Measurements from ENCODE around the gene TM2D3. TPM values are rescaled to one million over a fixed set of nuclear protein-coding genes. Genes with fewer than 3 reads are reported as not detected.

Gene TM2D3
- total and polyA plus RNA-seq, 8 donors: 20.4 to 128 (median 46.2) TPM

GRCh38 chr15:101686718-101687117 lies 34.5 kb upstream of the TM2D3 start:
- no peak overlapping the region for H3K4me3 ChIP-seq
- no peak for TF ChIP-seq CTCF (IDR thresholded peaks at IDR 0.05)
- no peak for TF ChIP-seq POLR2AphosphoS5 (IDR thresholded peaks at IDR 0.05)
- TF ChIP-seq EP300 (IDR thresholded peaks at IDR 0.05): no peak
- TF ChIP-seq POLR2A (IDR thresholded peaks at IDR 0.05): no peak
- H3K4me1 ChIP-seq: no peaks in the 10 kb centered on the region
- 79 to 96% (median 88%) methylated on average over 2 of the region's 2 CpGs for WGBS, 5 donors
- intact Hi-C loops (cut with DNase I; ENCODE audit: low total_unique reads): no loop called here
- DNase-seq: no peak
- H3K27ac ChIP-seq: no peak overlapping the region
- no peaks in the 10 kb centered on the region for H3K9me3 ChIP-seq
- peaks cover 12 to 85% (median 78%) of the 10 kb centered on the region in 4 donors for H3K36me3 ChIP-seq
- H3K27me3 ChIP-seq: no peaks in the 10 kb centered on the region

GRCh38 chr15:101684877-101685276 lies 32.7 kb upstream of the TM2D3 start:
- intact Hi-C loops (cut with DNase I; ENCODE audit: low total_unique reads): no loop called here
- Histone ChIP-seq H3K27ac (no peak overlapping the region), H3K27me3 (no peaks in the 10 kb centered on the region), H3K36me3 (peaks cover 13 to 89% (median 76%) of the 10 kb centered on the region in 4 donors), H3K4me1 (no peaks in the 10 kb centered on the region), H3K4me3 (no peak overlapping the region), H3K9me3 (no peaks in the 10 kb centered on the region)
- DNase-seq: no peak
- 90 to 94% (median 93%) methylated on average over 3 of the region's 3 CpGs for whole genome bisulfite sequencing, 5 donors
- TF ChIP-seq CTCF (IDR thresholded peaks at IDR 0.05) (no peak), POLR2AphosphoS5 (IDR thresholded peaks at IDR 0.05) (no peak), POLR2A (IDR thresholded peaks at IDR 0.05) (no peak), EP300 (IDR thresholded peaks at IDR 0.05) (no peak)

- TF ChIP-seq CTCF (IDR thresholded peaks at IDR 0.05) (no peak), POLR2AphosphoS5 (IDR thresholded peaks at IDR 0.05) (peak in 1 of 3 donors; percentile 57)
- H3K4me1 ChIP-seq: no peaks in the 10 kb centered on the region
- no peaks in the 10 kb centered on the region for H3K9me3 ChIP-seq
- 58 to 78% (median 69%) methylated on average over 1 of the region's 1 CpG for WGBS, 5 donors
- H3K4me3 ChIP-seq: no peak overlapping the region
- DNase-seq: peak in 1 of 2 donors; percentile 31
- H3K27me3 ChIP-seq: no peaks in the 10 kb centered on the region
- peaks cover 15 to 89% (median 74%) of the 10 kb centered on the region in 4 donors for H3K36me3 ChIP-seq
- intact Hi-C loops (cut with DNase I; ENCODE audit: low total_unique reads): no loop called here
- H3K27ac ChIP-seq: no peak overlapping the region
Observed at GRCh38 chr15:101684384-101684783, 32.2 kb upstream of the TM2D3 start.

GRCh38 chr15:101679806-101680205 lies 27.6 kb upstream of the TM2D3 start:
- Histone ChIP-seq H3K36me3 (peaks cover 20 to 79% (median 72%) of the 10 kb centered on the region in 4 donors), H3K4me1 (no peaks in the 10 kb centered on the region), H3K4me3 (no peak overlapping the region), H3K27me3 (no peaks in the 10 kb centered on the region), H3K27ac (no peak overlapping the region), H3K9me3 (no peaks in the 10 kb centered on the region)
- intact Hi-C loops (cut with DNase I; ENCODE audit: low total_unique reads): no loop called here
- DNase-seq: peak in 1 of 2 donors; percentile 10
- TF ChIP-seq POLR2A (IDR thresholded peaks at IDR 0.05) (no peak), EP300 (IDR thresholded peaks at IDR 0.05) (no peak), CTCF (IDR thresholded peaks at IDR 0.05) (no peak), POLR2AphosphoS5 (IDR thresholded peaks at IDR 0.05) (no peak)
- WGBS, 5 donors: 67 to 83% (median 72%) methylated on average over 2 of the region's 2 CpGs
